Activated T-cell treated with anti-CD3 and anti-CD28 coated beads, Interleukin-2, amount 50 U/mL, for 4 hours (primary cell): ENCODE data around the gene TNFRSF19. TPM values are rescaled to one million over a fixed set of nuclear protein-coding genes. Genes with fewer than 3 reads are reported as not detected.

Experiments
- ATAC-seq, 2 donors: fragments of 200-7000 bp; cut with Tn5 transposase; one replicate each; pipeline ENCODE4 v1.10.0; 2021
- DNase-seq: peaks from one replicate; pipeline ENCODE4 v3.0.0-alpha.2; 2020
- H3K27me3 Mint-ChIP-seq: one replicate; pipeline ENCODE4 v1.8.0; 2021; ENCODE audit warnings: low read depth, mixed read lengths
- H3K36me3 Mint-ChIP-seq: one replicate; pipeline ENCODE4 v1.8.0; 2022; ENCODE audit warnings: mixed read lengths; ENCODE audit not compliant: insufficient read depth
- H3K4me1 Mint-ChIP-seq: one replicate; pipeline ENCODE4 v1.8.0; 2021; ENCODE audit warnings: low read depth, mixed read lengths
- H3K4me3 Mint-ChIP-seq: one replicate; pipeline ENCODE4 v1.8.0; 2021; ENCODE audit warnings: mild to moderate bottlenecking, moderate library complexity, mixed read lengths
- H3K9me3 Mint-ChIP-seq: one replicate; pipeline ENCODE4 v1.8.0; 2021; ENCODE audit warnings: mixed read lengths
- total RNA-seq, 3 donors: library from RNA; stranded (reverse); gene quantifications; one replicate each; pipeline ENCODE4 v1.2.1, GENCODE V29; 2021

Gene TNFRSF19
- total RNA-seq, 3 donors from 2014 or later: 0.05 to 0.18 TPM; not detected in 1

GRCh38 chr13:23656637-23657371, 86.6 kb downstream of the TNFRSF19 start:
- ATAC-seq (no peak), DNase-seq (no peak)
- Mint-ChIP-seq H3K4me3 (no peak overlapping the region), H3K4me1 (peaks cover 15% of the 10 kb centered on the region), H3K9me3 (no peaks in the 10 kb centered on the region), H3K27me3 (peaks cover 12% of the 10 kb centered on the region), H3K36me3 (no peaks in the 10 kb centered on the region)

GRCh38 chr13:23658929-23659541, 88.8 kb downstream of the TNFRSF19 start:
- no peak overlapping the region for H3K4me3 Mint-ChIP-seq
- no peak for ATAC-seq
- H3K27me3 Mint-ChIP-seq: no peaks in the 10 kb centered on the region
- no peak for DNase-seq
- no peaks in the 10 kb centered on the region for H3K4me1 Mint-ChIP-seq
- no peaks in the 10 kb centered on the region for H3K36me3 Mint-ChIP-seq
- H3K9me3 Mint-ChIP-seq: no peaks in the 10 kb centered on the region

- ATAC-seq (no peak), DNase-seq (no peak)
- Mint-ChIP-seq H3K4me3 (no peak overlapping the region), H3K36me3 (no peaks in the 10 kb centered on the region), H3K9me3 (no peaks in the 10 kb centered on the region), H3K27me3 (peaks cover 2% of the 10 kb centered on the region), H3K4me1 (no peaks in the 10 kb centered on the region)
These were observed 90.0 kb downstream of the TNFRSF19 start for GRCh38 chr13:23660249-23660648.

GRCh38 chr13:23666582-23666981, 96.4 kb downstream of the TNFRSF19 start:
- no peak for DNase-seq
- Mint-ChIP-seq H3K27me3 (peaks cover 5% of the 10 kb centered on the region), H3K4me1 (no peaks in the 10 kb centered on the region), H3K36me3 (no peaks in the 10 kb centered on the region), H3K4me3 (no peak overlapping the region), H3K9me3 (no peaks in the 10 kb centered on the region)
- ATAC-seq: no peak

- ATAC-seq: no peak
- peaks cover 5% of the 10 kb centered on the region for H3K27me3 Mint-ChIP-seq
- DNase-seq: no peak
- no peaks in the 10 kb centered on the region for H3K4me1 Mint-ChIP-seq
- no peaks in the 10 kb centered on the region for H3K36me3 Mint-ChIP-seq
- H3K4me3 Mint-ChIP-seq: no peak overlapping the region
- no peaks in the 10 kb centered on the region for H3K9me3 Mint-ChIP-seq
These were observed 97.5 kb downstream of the TNFRSF19 start for GRCh38 chr13:23667750-23668149.

GRCh38 chr13:23668562-23668961, 98.3 kb downstream of the TNFRSF19 start:
- Mint-ChIP-seq H3K9me3 (no peaks in the 10 kb centered on the region), H3K4me3 (no peak overlapping the region), H3K4me1 (no peaks in the 10 kb centered on the region), H3K36me3 (no peaks in the 10 kb centered on the region), H3K27me3 (peaks cover 5% of the 10 kb centered on the region)
- no peak for ATAC-seq
- no peak for DNase-seq

- H3K36me3 Mint-ChIP-seq: no peaks in the 10 kb centered on the region
- no peaks in the 10 kb centered on the region for H3K9me3 Mint-ChIP-seq
These were observed 100.6 kb downstream of the TNFRSF19 start for GRCh38 chr13:23670793-23671192.

GRCh38 chr13:23671377-23671776, 101.2 kb downstream of the TNFRSF19 start:
- no peaks in the 10 kb centered on the region for H3K9me3 Mint-ChIP-seq
- no peak for ATAC-seq

More at GRCh38 chr13:23670793-23671192, 100.6 kb downstream of the TNFRSF19 start:
- H3K4me1 Mint-ChIP-seq: no peaks in the 10 kb centered on the region
- H3K4me3 Mint-ChIP-seq: no peak overlapping the region
- peaks cover 5% of the 10 kb centered on the region for H3K27me3 Mint-ChIP-seq
- ATAC-seq (no peak), DNase-seq (no peak)

GRCh38 chr13:23671897-23672296, 101.7 kb downstream of the TNFRSF19 start:
- H3K27me3 Mint-ChIP-seq: peaks cover 5% of the 10 kb centered on the region
- no peaks in the 10 kb centered on the region for H3K4me1 Mint-ChIP-seq
- H3K9me3 Mint-ChIP-seq: no peaks in the 10 kb centered on the region
- H3K4me3 Mint-ChIP-seq: no peak overlapping the region
- no peak for DNase-seq
- ATAC-seq: no peak
- H3K36me3 Mint-ChIP-seq: no peaks in the 10 kb centered on the region

More at GRCh38 chr13:23671377-23671776, 101.2 kb downstream of the TNFRSF19 start:
- no peaks in the 10 kb centered on the region for H3K36me3 Mint-ChIP-seq
- H3K27me3 Mint-ChIP-seq: peaks cover 5% of the 10 kb centered on the region
- no peak overlapping the region for H3K4me3 Mint-ChIP-seq
- DNase-seq: no peak
- no peaks in the 10 kb centered on the region for H3K4me1 Mint-ChIP-seq

GRCh38 chr13:23672616-23673015, 102.4 kb downstream of the TNFRSF19 start:
- Mint-ChIP-seq H3K36me3 (no peaks in the 10 kb centered on the region), H3K9me3 (no peaks in the 10 kb centered on the region), H3K4me1 (no peaks in the 10 kb centered on the region), H3K4me3 (no peak overlapping the region), H3K27me3 (peaks cover 5% of the 10 kb centered on the region)
- ATAC-seq: no peak
- no peak for DNase-seq

GRCh38 chr13:23673354-23673753, 103.1 kb downstream of the TNFRSF19 start:
- Mint-ChIP-seq H3K9me3 (no peaks in the 10 kb centered on the region), H3K27me3 (peaks cover 5% of the 10 kb centered on the region), H3K4me1 (no peaks in the 10 kb centered on the region), H3K36me3 (no peaks in the 10 kb centered on the region), H3K4me3 (no peak overlapping the region)
- ATAC-seq: no peak
- no peak for DNase-seq

GRCh38 chr13:23673867-23674605, 103.8 kb downstream of the TNFRSF19 start:
- ATAC-seq (no peak), DNase-seq (no peak)
- peaks cover 2% of the 10 kb centered on the region for H3K4me1 Mint-ChIP-seq
- H3K9me3 Mint-ChIP-seq: no peaks in the 10 kb centered on the region
- H3K4me3 Mint-ChIP-seq: no peak overlapping the region
- no peaks in the 10 kb centered on the region for H3K36me3 Mint-ChIP-seq
- peaks cover 5% of the 10 kb centered on the region for H3K27me3 Mint-ChIP-seq

- Mint-ChIP-seq H3K9me3 (no peaks in the 10 kb centered on the region), H3K4me1 (peaks cover 5% of the 10 kb centered on the region), H3K4me3 (no peak overlapping the region), H3K36me3 (no peaks in the 10 kb centered on the region), H3K27me3 (peaks cover 4% of the 10 kb centered on the region)
- ATAC-seq (peak; percentile 31 to 39), DNase-seq (no peak)
These were observed 104.8 kb downstream of the TNFRSF19 start for GRCh38 chr13:23674795-23675640.
